NB4 (cell line): ENCODE results near the gene MEST.

Experiments used
- DNase-seq: peaks from one replicate; pipeline ENCODE4 v3.0.0; 2010; ENCODE audit warnings: low read depth
- H3K4me3 ChIP-seq: one replicate; pipeline ENCODE4 v1.5.1; 2011; ENCODE audit warnings: mild to moderate bottlenecking, low read depth, low read length, moderate library complexity
- MAX ChIP-seq: IDR thresholded peaks from 2 replicates; pipeline ENCODE4 v1.6.1; 2011; ENCODE audit warnings: low read depth, low read length
- MYC ChIP-seq: IDR thresholded peaks from 2 replicates; pipeline ENCODE4 v1.6.1; 2011; ENCODE audit warnings: low read depth, low read length
- POLR2A ChIP-seq: IDR thresholded peaks from 2 replicates; pipeline ENCODE4 v1.6.1; 2011; ENCODE audit warnings: mild to moderate bottlenecking; ENCODE audit not compliant: insufficient read length; ENCODE audit errors: extremely low read depth
- TF ChIP-seq, protein P1 (sequence below): IDR thresholded peaks from one replicate; pipeline ENCODE4 v1.5.1; 2012; ENCODE audit warnings: low read depth, low read length

The MEST gene

GRCh38 chr7:130471974-130472373 is 19.9 kb upstream of the MEST start:
- H3K4me3 ChIP-seq, result no peak overlapping the region
- DNase-seq, result no peak
- TF ChIP-seq MAX, result no peak
- TF ChIP-seq MYC, result no peak

DNA sequence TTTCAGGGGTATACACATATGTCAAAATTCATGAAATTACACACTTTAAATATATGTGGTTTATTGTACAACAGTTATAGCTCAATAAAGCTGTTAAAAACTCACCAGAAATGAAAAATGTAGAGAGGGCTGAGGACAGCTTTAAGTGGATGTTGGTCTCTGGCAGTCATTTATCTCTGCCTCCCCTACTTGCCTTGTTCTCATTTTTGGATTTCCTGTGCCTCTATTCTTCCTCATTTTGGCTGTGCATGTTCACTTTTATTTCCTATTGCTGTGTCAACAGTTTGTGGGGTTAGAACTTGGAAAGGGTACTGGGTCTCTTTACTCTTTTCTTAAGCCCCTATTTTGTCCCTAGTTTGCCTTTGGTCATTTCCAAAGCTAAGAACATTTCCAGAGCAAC is 18.6 kb upstream of the MEST start:
- DNase-seq, result peak; percentile 64
- no peak overlapping the region for H3K4me3 ChIP-seq
- TF ChIP-seq MAX (no peak), POLR2A (no peak), MYC (no peak)
- TF ChIP-seq, protein P1, sequence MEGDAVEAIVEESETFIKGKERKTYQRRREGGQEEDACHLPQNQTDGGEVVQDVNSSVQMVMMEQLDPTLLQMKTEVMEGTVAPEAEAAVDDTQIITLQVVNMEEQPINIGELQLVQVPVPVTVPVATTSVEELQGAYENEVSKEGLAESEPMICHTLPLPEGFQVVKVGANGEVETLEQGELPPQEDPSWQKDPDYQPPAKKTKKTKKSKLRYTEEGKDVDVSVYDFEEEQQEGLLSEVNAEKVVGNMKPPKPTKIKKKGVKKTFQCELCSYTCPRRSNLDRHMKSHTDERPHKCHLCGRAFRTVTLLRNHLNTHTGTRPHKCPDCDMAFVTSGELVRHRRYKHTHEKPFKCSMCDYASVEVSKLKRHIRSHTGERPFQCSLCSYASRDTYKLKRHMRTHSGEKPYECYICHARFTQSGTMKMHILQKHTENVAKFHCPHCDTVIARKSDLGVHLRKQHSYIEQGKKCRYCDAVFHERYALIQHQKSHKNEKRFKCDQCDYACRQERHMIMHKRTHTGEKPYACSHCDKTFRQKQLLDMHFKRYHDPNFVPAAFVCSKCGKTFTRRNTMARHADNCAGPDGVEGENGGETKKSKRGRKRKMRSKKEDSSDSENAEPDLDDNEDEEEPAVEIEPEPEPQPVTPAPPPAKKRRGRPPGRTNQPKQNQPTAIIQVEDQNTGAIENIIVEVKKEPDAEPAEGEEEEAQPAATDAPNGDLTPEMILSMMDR, result no peak

DNA sequence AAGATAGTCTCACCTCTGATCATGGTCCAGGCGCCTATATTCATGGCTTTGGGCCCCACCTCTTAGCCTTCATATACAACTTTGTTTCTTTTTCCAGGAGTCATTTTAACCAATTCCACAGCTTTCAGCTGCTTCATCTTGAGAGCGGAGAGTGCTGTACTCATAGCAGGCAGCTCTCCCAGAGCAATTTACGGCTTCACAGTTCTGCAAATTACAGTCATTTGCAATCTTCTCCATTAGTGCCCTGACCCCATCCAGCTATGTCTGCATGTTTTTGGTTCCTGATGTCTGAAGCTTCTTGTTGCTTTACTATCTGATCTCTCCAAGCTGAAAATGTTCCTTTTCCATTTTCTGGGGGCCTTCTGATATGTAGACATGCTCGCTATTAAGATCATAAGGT is 18.0 kb upstream of the MEST start:
- no peak for DNase-seq
- no peak overlapping the region for H3K4me3 ChIP-seq
- TF ChIP-seq, protein P1, result no peak

- no peak overlapping the region for H3K4me3 ChIP-seq
- no peak for TF ChIP-seq MYC
- TF ChIP-seq POLR2A, result no peak
- DNase-seq, result no peak
Measured at GRCh38 chr7:130475776-130476175, 16.1 kb upstream of the MEST start.

DNA sequence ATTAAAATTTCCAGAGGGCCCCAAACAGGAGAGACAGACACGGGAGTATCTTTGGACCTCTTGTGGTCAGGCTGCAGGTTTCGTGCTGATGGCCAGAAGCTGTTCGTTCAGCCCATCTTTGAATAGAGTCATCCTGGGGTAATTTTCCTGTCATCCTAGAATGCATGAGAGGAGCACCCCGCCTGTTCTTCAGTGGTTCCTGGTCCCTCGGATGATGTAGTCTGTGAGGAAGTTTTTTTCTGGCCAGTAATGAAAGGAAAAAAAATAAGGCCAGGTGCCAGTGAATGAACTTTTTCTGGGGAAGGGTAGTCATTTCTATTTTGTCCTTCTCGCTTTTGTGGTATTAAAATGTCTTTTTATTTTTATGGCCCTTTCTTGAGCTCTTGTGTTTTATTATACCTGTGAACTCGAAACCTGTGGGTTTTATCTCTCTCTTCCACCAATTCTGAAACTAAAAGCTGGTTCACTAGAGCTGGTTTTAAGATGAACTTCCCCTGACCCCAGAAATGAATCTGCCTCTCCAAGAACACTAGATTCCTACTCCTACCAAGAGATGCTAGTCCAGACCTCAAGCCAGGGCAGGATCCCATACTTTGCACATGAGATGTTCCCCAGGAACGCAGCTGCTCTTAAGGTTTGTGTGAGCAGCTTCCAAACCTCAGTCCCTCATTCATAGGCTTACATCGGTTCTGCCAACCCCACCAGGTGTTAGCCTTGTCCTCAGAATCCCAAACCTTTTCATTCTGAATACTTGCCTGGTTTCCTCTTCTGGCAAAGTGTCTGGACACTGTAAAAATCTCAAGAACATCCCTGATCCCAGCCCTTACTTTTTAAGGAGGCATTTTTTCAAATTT is 15.4 kb upstream of the MEST start:
- TF ChIP-seq MAX, result no peak
- no peak for TF ChIP-seq MYC
- TF ChIP-seq POLR2A, result no peak
- TF ChIP-seq, protein P1, result no peak
- no peak overlapping the region for H3K4me3 ChIP-seq
- DNase-seq, result no peak

- DNase-seq, result no peak
- TF ChIP-seq MAX (no peak), POLR2A (no peak), MYC (no peak)
- TF ChIP-seq, protein P1, result no peak
- no peak overlapping the region for H3K4me3 ChIP-seq
Measured at GRCh38 chr7:130478991-130479390, 12.9 kb upstream of the MEST start.
